ENCODE data around the gene OMP.

DNA sequence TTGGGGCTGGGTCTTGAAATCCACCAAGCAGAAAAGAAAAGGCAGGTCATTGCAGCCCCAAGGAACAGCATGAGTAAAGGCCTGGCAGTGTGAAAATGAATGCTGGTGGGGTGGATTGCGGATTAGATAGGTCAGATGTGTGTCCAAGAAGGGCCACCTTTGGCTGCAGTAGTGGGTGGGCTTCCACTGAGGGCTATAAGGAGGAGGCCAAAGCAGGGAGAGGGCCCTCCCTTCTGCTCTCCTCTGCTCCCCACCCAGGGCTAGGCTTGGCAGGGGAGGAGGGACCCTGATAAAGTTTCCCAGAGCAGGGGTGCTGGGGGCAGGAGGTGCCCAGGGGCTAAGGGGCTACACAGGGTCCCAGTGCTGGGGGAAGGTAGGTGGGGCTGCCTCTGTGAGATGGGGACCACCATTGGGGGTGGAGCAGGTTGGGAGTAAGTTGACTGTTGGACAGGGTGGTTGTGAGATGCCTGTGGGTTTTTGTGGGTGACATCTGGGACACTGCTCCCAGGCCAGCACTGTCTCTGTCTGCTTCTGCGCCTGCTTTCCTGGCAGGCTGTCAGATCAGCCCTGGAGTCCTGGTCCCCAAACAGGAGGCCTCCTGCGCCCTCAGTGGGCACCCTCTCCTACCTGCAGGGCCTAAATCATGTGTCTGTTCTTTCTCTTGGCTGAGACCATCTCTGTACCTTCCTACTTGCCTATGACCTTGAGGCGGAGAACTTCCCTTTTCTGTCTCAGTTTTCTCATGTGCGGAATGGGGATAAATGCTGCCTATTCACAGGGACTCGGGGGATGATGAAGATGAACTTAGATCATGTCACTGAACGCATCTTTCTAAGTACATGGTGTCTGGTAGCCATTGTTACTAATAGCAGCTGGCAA lies 33.9 kb upstream of the OMP start:
- TF ChIP-seq, protein P1, sequence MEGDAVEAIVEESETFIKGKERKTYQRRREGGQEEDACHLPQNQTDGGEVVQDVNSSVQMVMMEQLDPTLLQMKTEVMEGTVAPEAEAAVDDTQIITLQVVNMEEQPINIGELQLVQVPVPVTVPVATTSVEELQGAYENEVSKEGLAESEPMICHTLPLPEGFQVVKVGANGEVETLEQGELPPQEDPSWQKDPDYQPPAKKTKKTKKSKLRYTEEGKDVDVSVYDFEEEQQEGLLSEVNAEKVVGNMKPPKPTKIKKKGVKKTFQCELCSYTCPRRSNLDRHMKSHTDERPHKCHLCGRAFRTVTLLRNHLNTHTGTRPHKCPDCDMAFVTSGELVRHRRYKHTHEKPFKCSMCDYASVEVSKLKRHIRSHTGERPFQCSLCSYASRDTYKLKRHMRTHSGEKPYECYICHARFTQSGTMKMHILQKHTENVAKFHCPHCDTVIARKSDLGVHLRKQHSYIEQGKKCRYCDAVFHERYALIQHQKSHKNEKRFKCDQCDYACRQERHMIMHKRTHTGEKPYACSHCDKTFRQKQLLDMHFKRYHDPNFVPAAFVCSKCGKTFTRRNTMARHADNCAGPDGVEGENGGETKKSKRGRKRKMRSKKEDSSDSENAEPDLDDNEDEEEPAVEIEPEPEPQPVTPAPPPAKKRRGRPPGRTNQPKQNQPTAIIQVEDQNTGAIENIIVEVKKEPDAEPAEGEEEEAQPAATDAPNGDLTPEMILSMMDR (IDR thresholded peaks at IDR 0.05) = no peak
- TF ChIP-seq POLR2A (IDR thresholded peaks at IDR 0.05) = no peak

Data from body of pancreas (tissue), 4 donors.